ENCODE results near the gene GABBR1. TPM values are rescaled to one million over a fixed set of nuclear protein-coding genes. Genes with fewer than 3 reads are reported as not detected.

The GABBR1 gene
- total RNA-seq, 2 experiments from 2014 or later: 78.4 to 79.9 TPM

DNA sequence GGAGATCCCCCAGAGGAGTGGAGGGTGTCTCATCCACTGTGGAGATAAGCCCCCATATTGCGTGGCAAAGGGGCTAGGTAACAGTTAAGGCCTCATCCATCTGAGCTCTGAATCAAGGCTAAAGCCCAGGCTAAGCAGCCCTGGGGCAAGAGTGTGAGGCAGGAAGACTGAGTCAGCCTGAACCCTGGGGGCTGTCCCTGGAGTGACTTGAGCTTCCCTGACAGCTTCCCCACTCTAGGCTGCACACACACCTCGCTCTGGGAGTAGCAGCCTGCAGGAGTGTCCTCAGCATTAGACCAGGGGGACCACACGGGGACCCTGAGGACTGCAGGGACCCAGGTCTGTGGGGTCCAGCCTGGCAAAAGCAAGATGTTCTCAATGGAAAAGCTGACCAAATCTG lies 101.3 kb downstream of the GABBR1 start:
- intact Hi-C loops (cut with DNase I, micrococcal nuclease): no loop called here
- Mint-ChIP-seq H3K27me3 (peaks cover 16% of the 10 kb centered on the region), H3K9me3 (no peaks in the 10 kb centered on the region), H3K4me3 (no peak overlapping the region), H3K36me3 (ENCODE audit: low read depth) (no peaks in the 10 kb centered on the region), H3K4me1 (ENCODE audit: low read depth) (no peaks in the 10 kb centered on the region), H3K27ac (no peak overlapping the region)
- no peak for TF ChIP-seq CTCF (IDR thresholded peaks at IDR 0.05)
- ATAC-seq (ENCODE audit: poor library complexity): no peak
- H3K4me3 ChIP-seq (ENCODE audit: low read length): no peak overlapping the region
- CTCF ChIA-PET: no interaction called here
- H3K27me3 ChIP-seq (ENCODE audit: control insufficient read depth in 1 of 2, insufficient read depth in 2 of 2, low read length in 2 of 2): peaks cover 0 to 2% of the 10 kb centered on the region in 2 experiments
- no peaks in the 10 kb centered on the region for H3K4me1 ChIP-seq (ENCODE audit: insufficient read depth, low read length)
- H3K27ac ChIP-seq (ENCODE audit: low read depth in 1 of 2, low read length in 2 of 2): no peak overlapping the region
- no peaks in the 10 kb centered on the region for H3K36me3 ChIP-seq (ENCODE audit: insufficient read depth, low read length)
- no peak for DNase-seq
- POLR2A ChIA-PET: no interaction called here
- no peaks in the 10 kb centered on the region for H3K9me3 ChIP-seq (ENCODE audit: control insufficient read depth in 1 of 2, insufficient read depth in 1 of 2, low read length in 2 of 2)

GRCh38 chr6:29530671-29531310 lies 102.2 kb downstream of the GABBR1 start:
- Mint-ChIP-seq H3K36me3 (ENCODE audit: low read depth) (no peaks in the 10 kb centered on the region), H3K4me1 (ENCODE audit: low read depth) (no peaks in the 10 kb centered on the region), H3K27ac (no peak overlapping the region), H3K4me3 (no peak overlapping the region), H3K9me3 (no peaks in the 10 kb centered on the region), H3K27me3 (peaks cover 23% of the 10 kb centered on the region)
- ATAC-seq (ENCODE audit: poor library complexity): no peak
- H3K4me3 ChIP-seq (ENCODE audit: low read length): no peak overlapping the region
- H3K4me1 ChIP-seq (ENCODE audit: insufficient read depth, low read length): no peaks in the 10 kb centered on the region
- no peak for DNase-seq
- TF ChIP-seq CTCF (IDR thresholded peaks at IDR 0.05): no peak
- H3K9me3 ChIP-seq (ENCODE audit: control insufficient read depth in 1 of 2, insufficient read depth in 1 of 2, low read length in 2 of 2): no peaks in the 10 kb centered on the region
- peaks cover 0 to 5% of the 10 kb centered on the region in 2 experiments for H3K27me3 ChIP-seq (ENCODE audit: control insufficient read depth in 1 of 2, insufficient read depth in 2 of 2, low read length in 2 of 2)
- ChIA-PET CTCF (no interaction called here), POLR2A (no interaction called here)
- no peak overlapping the region for H3K27ac ChIP-seq (ENCODE audit: low read depth in 1 of 2, low read length in 2 of 2)
- intact Hi-C loops (cut with DNase I, micrococcal nuclease): no loop called here
- H3K36me3 ChIP-seq (ENCODE audit: insufficient read depth, low read length): no peaks in the 10 kb centered on the region

DNA sequence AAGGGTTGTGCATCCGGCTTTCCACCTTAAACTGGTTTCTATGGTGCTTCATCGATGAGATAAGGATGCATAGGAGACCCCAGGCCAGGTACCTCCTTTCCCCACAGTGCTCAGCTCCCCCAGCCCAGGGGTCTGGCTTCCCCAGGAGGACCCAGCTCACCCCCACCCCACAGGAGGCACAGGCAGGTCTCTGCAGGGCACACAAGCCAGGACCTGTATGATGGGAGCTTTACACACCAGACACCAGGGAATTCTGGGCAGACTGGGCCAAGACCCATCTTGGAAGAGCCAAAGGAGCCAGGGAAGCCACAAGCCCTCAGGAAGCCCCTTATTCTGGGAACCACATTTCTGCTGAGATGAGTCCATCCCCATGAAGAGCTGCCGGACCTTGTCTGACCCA lies 103.0 kb downstream of the GABBR1 start:
- Histone ChIP-seq H3K27ac (ENCODE audit: low read depth in 1 of 2, low read length in 2 of 2) (no peak overlapping the region), H3K27me3 (ENCODE audit: control insufficient read depth in 1 of 2, insufficient read depth in 2 of 2, low read length in 2 of 2) (peaks cover 0 to 9% of the 10 kb centered on the region in 2 experiments), H3K36me3 (ENCODE audit: insufficient read depth, low read length) (no peaks in the 10 kb centered on the region), H3K9me3 (ENCODE audit: control insufficient read depth in 1 of 2, insufficient read depth in 1 of 2, low read length in 2 of 2) (no peaks in the 10 kb centered on the region), H3K4me3 (ENCODE audit: low read length) (no peak overlapping the region), H3K4me1 (ENCODE audit: insufficient read depth, low read length) (no peaks in the 10 kb centered on the region)
- Mint-ChIP-seq H3K4me3 (no peak overlapping the region), H3K9me3 (no peaks in the 10 kb centered on the region), H3K27me3 (peaks cover 30% of the 10 kb centered on the region), H3K4me1 (ENCODE audit: low read depth) (no peaks in the 10 kb centered on the region), H3K27ac (no peak overlapping the region), H3K36me3 (ENCODE audit: low read depth) (no peaks in the 10 kb centered on the region)
- intact Hi-C loops (cut with DNase I, micrococcal nuclease): no loop called here
- ChIA-PET POLR2A (no interaction called here), CTCF (no interaction called here)
- ATAC-seq (ENCODE audit: poor library complexity) (no peak), DNase-seq (no peak)
- no peak for TF ChIP-seq CTCF (IDR thresholded peaks at IDR 0.05)
